ENCODE measurements around the gene NUDT3.
A peak's percentile ranks its signal among the peaks of the same experiment; 100 is the strongest.

The NUDT3 gene

GRCh38 chr6:34392497-34393190 is at the start of gene NUDT3:
Gene NUDT3, minus strand, starts transcription at chr6:34392669. Its CDS starts 307 bp downstream, at chr6:34392362.
- no peaks in the 10 kb centered on the region for H3K36me3 ChIP-seq (ENCODE audit: control insufficient read depth, insufficient read depth, low read length)
- H3K27ac ChIP-seq: peak within 1 kb of the TSS; percentile 91
- TF ChIP-seq CTCF (IDR thresholded peaks at IDR 0.05): peak; percentile 92
- H3K4me2 ChIP-seq (ENCODE audit: low read length): peak within 1 kb of the TSS; percentile 86
- peak within 1 kb of the TSS; percentile 85 for H3K9ac ChIP-seq
- peaks cover 31% of the 10 kb centered on the region for H3K79me2 ChIP-seq
- H3K9me3 ChIP-seq (ENCODE audit: control insufficient read depth, low read length): no peaks in the 10 kb centered on the region
- peak within 1 kb of the TSS; percentile 97 for H2AFZ ChIP-seq
- H3K27me3 ChIP-seq (ENCODE audit: control insufficient read depth, insufficient read depth, low read length): no peaks in the 10 kb centered on the region
- no peaks in the 10 kb centered on the region for H3K4me1 ChIP-seq
- peak within 1 kb of the TSS; percentile 85 for H3K4me3 ChIP-seq (ENCODE audit: low read depth, low read length)

- TF ChIP-seq CTCF (IDR thresholded peaks at IDR 0.05): no peak
- H3K27ac ChIP-seq: no peak overlapping the region
- no peak overlapping the region for H3K4me3 ChIP-seq (ENCODE audit: low read depth, low read length)
- H2AFZ ChIP-seq: no peak overlapping the region
- no peak overlapping the region for H3K9ac ChIP-seq
- H3K4me1 ChIP-seq: no peaks in the 10 kb centered on the region
- H3K9me3 ChIP-seq (ENCODE audit: control insufficient read depth, low read length): no peaks in the 10 kb centered on the region
- no peaks in the 10 kb centered on the region for H3K27me3 ChIP-seq (ENCODE audit: control insufficient read depth, insufficient read depth, low read length)
- no peak overlapping the region for H3K4me2 ChIP-seq (ENCODE audit: low read length)
- no peaks in the 10 kb centered on the region for H3K79me2 ChIP-seq
- H3K36me3 ChIP-seq (ENCODE audit: control insufficient read depth, insufficient read depth, low read length): no peaks in the 10 kb centered on the region
Observed at GRCh38 chr6:34441526-34441925, 49.1 kb upstream of the NUDT3 start.

- no peaks in the 10 kb centered on the region for H3K36me3 ChIP-seq (ENCODE audit: control insufficient read depth, insufficient read depth, low read length)
- H3K4me3 ChIP-seq (ENCODE audit: low read depth, low read length): no peak overlapping the region
- no peak overlapping the region for H3K4me2 ChIP-seq (ENCODE audit: low read length)
- H3K27me3 ChIP-seq (ENCODE audit: control insufficient read depth, insufficient read depth, low read length): no peaks in the 10 kb centered on the region
- H3K9me3 ChIP-seq (ENCODE audit: control insufficient read depth, low read length): no peaks in the 10 kb centered on the region
- no peak for TF ChIP-seq CTCF (IDR thresholded peaks at IDR 0.05)
- H3K79me2 ChIP-seq: no peaks in the 10 kb centered on the region
- H3K27ac ChIP-seq: no peak overlapping the region
- no peak overlapping the region for H3K9ac ChIP-seq
- no peaks in the 10 kb centered on the region for H3K4me1 ChIP-seq
- H2AFZ ChIP-seq: no peak overlapping the region
Observed at GRCh38 chr6:34439442-34439841, 47.0 kb upstream of the NUDT3 start.

- no peak overlapping the region for H3K27ac ChIP-seq
- no peak overlapping the region for H3K4me3 ChIP-seq (ENCODE audit: low read depth, low read length)
- H3K9me3 ChIP-seq (ENCODE audit: control insufficient read depth, low read length): no peaks in the 10 kb centered on the region
- no peak overlapping the region for H2AFZ ChIP-seq
- no peaks in the 10 kb centered on the region for H3K79me2 ChIP-seq
- no peak overlapping the region for H3K9ac ChIP-seq
- no peak for TF ChIP-seq CTCF (IDR thresholded peaks at IDR 0.05)
- H3K36me3 ChIP-seq (ENCODE audit: control insufficient read depth, insufficient read depth, low read length): no peaks in the 10 kb centered on the region
- H3K4me2 ChIP-seq (ENCODE audit: low read length): no peak overlapping the region
- no peaks in the 10 kb centered on the region for H3K27me3 ChIP-seq (ENCODE audit: control insufficient read depth, insufficient read depth, low read length)
- no peaks in the 10 kb centered on the region for H3K4me1 ChIP-seq
Observed at GRCh38 chr6:34438705-34439104, 46.2 kb upstream of the NUDT3 start.

GRCh38 chr6:34437644-34437970 is 45.1 kb upstream of the NUDT3 start:
- H3K79me2 ChIP-seq: no peaks in the 10 kb centered on the region
- no peak overlapping the region for H2AFZ ChIP-seq
- no peaks in the 10 kb centered on the region for H3K4me1 ChIP-seq
- H3K4me3 ChIP-seq (ENCODE audit: low read depth, low read length): no peak overlapping the region
- no peak overlapping the region for H3K9ac ChIP-seq
- no peaks in the 10 kb centered on the region for H3K9me3 ChIP-seq (ENCODE audit: control insufficient read depth, low read length)
- no peak for TF ChIP-seq CTCF (IDR thresholded peaks at IDR 0.05)
- no peak overlapping the region for H3K27ac ChIP-seq
- no peaks in the 10 kb centered on the region for H3K27me3 ChIP-seq (ENCODE audit: control insufficient read depth, insufficient read depth, low read length)
- no peaks in the 10 kb centered on the region for H3K36me3 ChIP-seq (ENCODE audit: control insufficient read depth, insufficient read depth, low read length)
- no peak overlapping the region for H3K4me2 ChIP-seq (ENCODE audit: low read length)
